ENCODE results near the gene C2.

C2 gene

DNA sequence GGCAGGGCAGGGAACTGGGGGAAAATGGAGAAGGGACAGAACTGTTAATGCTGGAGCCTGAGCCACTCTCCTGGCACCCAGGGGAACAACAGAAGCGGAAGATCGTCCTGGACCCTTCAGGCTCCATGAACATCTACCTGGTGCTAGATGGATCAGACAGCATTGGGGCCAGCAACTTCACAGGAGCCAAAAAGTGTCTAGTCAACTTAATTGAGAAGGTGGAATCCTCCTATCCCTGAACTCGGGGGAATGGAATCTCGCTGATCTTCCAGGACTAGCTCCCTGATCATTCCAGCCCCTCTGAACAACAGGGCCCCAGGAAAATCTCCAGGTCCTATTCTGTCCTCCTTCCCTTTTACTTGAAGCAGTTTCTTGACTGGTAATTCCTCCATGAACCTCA, 20.3 kb downstream of the C2 start:
- no peak for DNase-seq (ENCODE audit: low spot score in 2 of 2)
- in situ Hi-C loops (cut with MboI; ENCODE audit: low sequenced_read_pairs), result no loop called here
- Histone ChIP-seq H3K9me3 (no peaks in the 10 kb centered on the region), H3K4me1 (no peaks in the 10 kb centered on the region), H3K27me3 (ENCODE audit: low read depth) (peaks cover 14% of the 10 kb centered on the region), H3K4me3 (no peak overlapping the region), H3K36me3 (replicated peaks) (peaks cover 18% of the 10 kb centered on the region)

- H3K36me3 ChIP-seq (replicated peaks), result peaks cover 22% of the 10 kb centered on the region
- no peaks in the 10 kb centered on the region for H3K4me1 ChIP-seq
- in situ Hi-C loops (cut with MboI; ENCODE audit: low sequenced_read_pairs), result no loop called here
- H3K4me3 ChIP-seq, result no peak overlapping the region
- H3K9me3 ChIP-seq, result no peaks in the 10 kb centered on the region
- H3K27me3 ChIP-seq (ENCODE audit: low read depth), result peaks cover 10% of the 10 kb centered on the region
- no peak for DNase-seq (ENCODE audit: low spot score in 2 of 2)
Observed at GRCh38 chr6:31948306-31948705, 20.8 kb downstream of the C2 start.

- Histone ChIP-seq H3K27me3 (ENCODE audit: low read depth) (peaks cover 4% of the 10 kb centered on the region; the same call in 1 of the 2 replicates), H3K36me3 (replicated peaks) (peaks cover 28% of the 10 kb centered on the region), H3K9me3 (no peaks in the 10 kb centered on the region), H3K4me3 (no peak overlapping the region), H3K4me1 (no peaks in the 10 kb centered on the region)
- no peak for DNase-seq (ENCODE audit: low spot score in 2 of 2)
- in situ Hi-C loops (cut with MboI; ENCODE audit: low sequenced_read_pairs), result no loop called here
Observed at GRCh38 chr6:31948753-31949413, 21.4 kb downstream of the C2 start.

DNA sequence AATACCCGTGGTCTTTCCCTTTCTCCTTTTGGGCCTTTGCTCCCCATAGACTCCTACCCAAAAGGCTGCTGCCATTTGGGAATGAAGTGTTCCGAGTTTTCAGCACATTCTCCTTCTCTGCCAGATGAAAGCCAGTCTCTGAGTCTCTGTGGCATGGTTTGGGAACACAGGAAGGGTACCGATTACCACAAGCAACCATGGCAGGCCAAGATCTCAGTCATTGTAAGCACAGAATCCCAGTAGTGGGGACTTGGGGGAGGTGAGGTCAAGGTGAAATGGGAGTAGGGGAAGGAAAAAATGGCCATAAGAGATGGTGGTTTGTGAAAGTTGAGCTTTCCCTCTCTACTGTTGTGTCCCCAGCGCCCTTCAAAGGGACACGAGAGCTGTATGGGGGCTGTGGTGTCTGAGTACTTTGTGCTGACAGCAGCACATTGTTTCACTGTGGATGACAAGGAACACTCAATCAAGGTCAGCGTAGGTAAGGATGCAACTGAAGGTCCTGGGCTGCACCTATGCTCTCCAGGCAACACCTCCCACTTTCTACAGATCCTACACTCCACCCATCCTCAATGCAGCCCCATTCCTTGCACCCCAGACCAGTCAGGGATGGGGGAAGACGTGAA, 22.5 kb downstream of the C2 start:
- Histone ChIP-seq H3K9me3 (no peaks in the 10 kb centered on the region), H3K27me3 (ENCODE audit: low read depth) (no peaks in the 10 kb centered on the region), H3K36me3 (replicated peaks) (peaks cover 40% of the 10 kb centered on the region), H3K4me3 (no peak overlapping the region), H3K4me1 (no peaks in the 10 kb centered on the region)
- in situ Hi-C loops (cut with MboI; ENCODE audit: low sequenced_read_pairs), result loop anchor here (5.0 kb wide), 1 partner anchor 43 kb away; no protein-coding TSS in a partner anchor
- DNase-seq (ENCODE audit: low spot score in 2 of 2), result no peak

DNA sequence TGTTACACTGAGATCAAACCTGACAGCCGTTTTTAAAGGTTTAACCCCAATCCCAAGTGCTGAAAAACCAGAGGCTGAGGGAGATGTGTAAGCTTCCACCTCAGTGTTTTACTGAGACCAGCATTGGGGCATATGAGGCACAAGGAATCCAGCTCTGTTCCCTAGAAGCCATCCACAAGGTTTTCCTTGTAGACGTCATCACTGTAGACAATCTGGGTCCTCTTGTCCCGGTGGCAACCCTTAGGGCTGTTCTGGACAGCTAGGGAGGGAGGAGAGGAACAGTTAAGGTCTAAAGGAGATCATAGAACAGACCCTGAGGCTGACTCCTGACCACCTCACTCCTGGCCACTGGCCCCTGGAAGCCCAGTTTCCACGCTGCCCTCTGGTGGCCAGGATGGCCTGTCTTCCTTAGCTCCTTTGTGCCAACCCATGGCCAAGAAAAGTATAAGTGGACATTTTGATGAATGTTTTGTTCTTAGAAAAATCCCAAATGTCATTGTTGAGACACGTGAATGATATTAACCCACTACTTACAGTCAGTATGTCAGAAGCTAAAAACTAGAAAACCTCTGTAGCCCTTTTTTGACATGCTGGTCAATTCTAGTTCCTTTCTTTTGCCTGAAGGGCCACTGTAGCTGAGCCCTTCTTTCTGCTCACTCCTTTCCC, 24.8 kb downstream of the C2 start:
- DNase-seq (ENCODE audit: low spot score in 2 of 2), result peak; percentile 28 to 62
- H3K9me3 ChIP-seq, result no peaks in the 10 kb centered on the region
- H3K27me3 ChIP-seq (ENCODE audit: low read depth), result no peaks in the 10 kb centered on the region
- peaks cover 55% of the 10 kb centered on the region for H3K36me3 ChIP-seq (replicated peaks)
- H3K4me3 ChIP-seq, result no peak overlapping the region
- in situ Hi-C loops (cut with MboI; ENCODE audit: low sequenced_read_pairs), result loop anchor here (5.0 kb wide), 1 partner anchor 45 kb away; no protein-coding TSS in a partner anchor
- no peaks in the 10 kb centered on the region for H3K4me1 ChIP-seq

DNA sequence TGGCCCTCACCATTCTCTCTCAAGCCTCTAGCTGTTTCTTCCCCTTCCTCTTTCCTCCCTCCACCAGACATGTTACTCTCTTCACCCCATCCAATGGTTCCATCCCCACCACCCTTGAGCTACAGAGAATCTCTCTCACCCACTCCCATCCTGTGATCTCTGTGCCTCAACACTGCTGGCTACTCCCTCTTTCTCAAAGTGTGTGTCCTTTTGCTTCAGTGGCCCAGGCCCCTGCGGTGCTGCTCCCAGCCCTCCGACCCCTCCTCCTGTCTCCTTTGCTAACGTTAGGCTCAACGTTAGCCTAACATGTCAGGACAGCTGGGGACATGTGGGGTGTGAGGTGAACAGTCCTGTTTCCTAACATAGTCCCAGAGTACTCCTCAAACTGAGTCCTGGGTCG, 25.4 kb downstream of the C2 start:
- no peak for DNase-seq (ENCODE audit: low spot score in 2 of 2)
- H3K9me3 ChIP-seq, result no peaks in the 10 kb centered on the region
- H3K4me1 ChIP-seq, result peaks cover 4% of the 10 kb centered on the region
- peaks cover 58% of the 10 kb centered on the region for H3K36me3 ChIP-seq (replicated peaks)
- H3K27me3 ChIP-seq (ENCODE audit: low read depth), result no peaks in the 10 kb centered on the region
- in situ Hi-C loops (cut with MboI; ENCODE audit: low sequenced_read_pairs), result loop anchor here (5.0 kb wide), 1 partner anchor 46 kb away; no protein-coding TSS in a partner anchor
- no peak overlapping the region for H3K4me3 ChIP-seq

- H3K27me3 ChIP-seq (ENCODE audit: low read depth), result no peaks in the 10 kb centered on the region
- peaks cover 59% of the 10 kb centered on the region for H3K36me3 ChIP-seq (replicated peaks)
- H3K4me3 ChIP-seq, result no peak overlapping the region
- peaks cover 9% of the 10 kb centered on the region for H3K4me1 ChIP-seq
- in situ Hi-C loops (cut with MboI; ENCODE audit: low sequenced_read_pairs), result loop anchor here (5.0 kb wide), 1 partner anchor 47 kb away; no protein-coding TSS in a partner anchor
- no peak for DNase-seq (ENCODE audit: low spot score in 2 of 2)
- no peaks in the 10 kb centered on the region for H3K9me3 ChIP-seq
Observed at GRCh38 chr6:31954511-31954910, 27.0 kb downstream of the C2 start.

DNA sequence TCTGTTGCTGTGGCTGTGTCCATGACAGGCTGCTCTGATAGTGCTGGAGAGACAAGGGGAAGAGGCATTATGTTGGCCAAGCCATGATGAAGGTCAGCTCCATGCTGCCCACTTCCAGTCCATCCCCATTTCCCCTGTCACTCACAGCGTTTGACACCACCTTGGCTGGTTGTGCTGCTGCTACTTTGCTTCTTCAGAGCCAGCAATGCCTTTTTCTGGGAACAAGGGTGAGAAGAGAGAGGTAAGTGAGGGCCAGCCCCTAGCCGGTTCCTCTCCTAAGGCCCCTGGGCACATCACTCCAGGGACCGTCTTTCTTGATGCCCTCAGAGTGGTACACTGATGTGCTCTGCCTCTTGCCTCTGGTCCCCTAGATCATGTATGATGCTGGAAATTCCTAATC, 29.3 kb downstream of the C2 start:
- Histone ChIP-seq H3K4me3 (no peak overlapping the region), H3K9me3 (no peaks in the 10 kb centered on the region), H3K36me3 (replicated peaks) (peaks cover 68% of the 10 kb centered on the region), H3K27me3 (ENCODE audit: low read depth) (no peaks in the 10 kb centered on the region), H3K4me1 (peaks cover 11% of the 10 kb centered on the region)
- DNase-seq (ENCODE audit: low spot score in 2 of 2), result no peak
- in situ Hi-C loops (cut with MboI; ENCODE audit: low sequenced_read_pairs), result no loop called here

DNA sequence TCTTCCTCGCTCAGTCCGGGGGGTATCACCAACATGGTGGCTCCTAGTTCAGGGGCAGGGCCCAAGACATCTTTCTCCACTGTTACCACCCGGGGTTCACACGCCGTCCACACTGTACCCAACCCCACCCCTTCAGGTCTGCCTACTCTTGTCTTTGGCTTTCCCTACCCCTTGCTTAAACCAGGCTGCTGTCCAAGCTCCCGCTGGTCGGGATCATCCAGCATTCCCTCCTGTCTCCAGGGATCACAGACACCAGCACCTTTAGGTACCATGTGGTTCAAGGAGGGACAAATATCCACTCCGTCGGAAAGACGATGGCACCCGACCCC, 30.9 kb downstream of the C2 start:
- Histone ChIP-seq H3K9me3 (no peaks in the 10 kb centered on the region), H3K36me3 (replicated peaks) (peaks cover 62% of the 10 kb centered on the region), H3K4me3 (peak overlapping the region; percentile 88), H3K4me1 (peaks cover 11% of the 10 kb centered on the region), H3K27me3 (ENCODE audit: low read depth) (no peaks in the 10 kb centered on the region)
- in situ Hi-C loops (cut with MboI; ENCODE audit: low sequenced_read_pairs), result no loop called here
- DNase-seq (ENCODE audit: low spot score in 2 of 2), result no peak

GRCh38 chr6:31958741-31959739, 31.5 kb downstream of the C2 start, which contains the start of the genes NELFE and SKIC2:
TSS of gene NELFE (minus strand) at chr6:31958971. CDS start at chr6:31958446, 525 bp downstream.
TSS of gene SKIC2 (plus strand) at chr6:31959175. CDS start at chr6:31959193, 18 bp downstream.
- H3K4me3 ChIP-seq, result peak within 1 kb of the TSS; percentile 88
- no peaks in the 10 kb centered on the region for H3K9me3 ChIP-seq
- in situ Hi-C loops (cut with MboI; ENCODE audit: low sequenced_read_pairs), result no loop called here
- H3K27me3 ChIP-seq (ENCODE audit: low read depth), result no peaks in the 10 kb centered on the region
- peaks cover 59% of the 10 kb centered on the region for H3K36me3 ChIP-seq (replicated peaks)
- peaks cover 11% of the 10 kb centered on the region for H3K4me1 ChIP-seq
- peak; percentile 92 to 98 for DNase-seq (ENCODE audit: low spot score in 2 of 2)

GRCh38 chr6:31961616-31962015, 34.1 kb downstream of the C2 start:
- Histone ChIP-seq H3K27me3 (ENCODE audit: low read depth) (no peaks in the 10 kb centered on the region), H3K9me3 (no peaks in the 10 kb centered on the region), H3K4me3 (no peak overlapping the region), H3K36me3 (replicated peaks) (peaks cover 56% of the 10 kb centered on the region), H3K4me1 (peaks cover 11% of the 10 kb centered on the region)
- DNase-seq (ENCODE audit: low spot score in 2 of 2), result no peak
- in situ Hi-C loops (cut with MboI; ENCODE audit: low sequenced_read_pairs), result loop anchor here (10.0 kb wide), 1 partner anchor 297 kb away; the partner anchor contains the start of genes C6orf47, CSNK2B, GPANK1 and LY6G5B

GRCh38 chr6:31963921-31964320, 36.4 kb downstream of the C2 start:
- in situ Hi-C loops (cut with MboI; ENCODE audit: low sequenced_read_pairs), result loop anchor here (10.0 kb wide), 1 partner anchor 299 kb away; the partner anchor contains the start of genes C6orf47, CSNK2B, GPANK1 and LY6G5B
- no peak for DNase-seq (ENCODE audit: low spot score in 2 of 2)
- Histone ChIP-seq H3K4me3 (no peak overlapping the region), H3K9me3 (no peaks in the 10 kb centered on the region), H3K4me1 (peaks cover 5% of the 10 kb centered on the region), H3K27me3 (ENCODE audit: low read depth) (no peaks in the 10 kb centered on the region), H3K36me3 (replicated peaks) (peaks cover 68% of the 10 kb centered on the region)

DNA sequence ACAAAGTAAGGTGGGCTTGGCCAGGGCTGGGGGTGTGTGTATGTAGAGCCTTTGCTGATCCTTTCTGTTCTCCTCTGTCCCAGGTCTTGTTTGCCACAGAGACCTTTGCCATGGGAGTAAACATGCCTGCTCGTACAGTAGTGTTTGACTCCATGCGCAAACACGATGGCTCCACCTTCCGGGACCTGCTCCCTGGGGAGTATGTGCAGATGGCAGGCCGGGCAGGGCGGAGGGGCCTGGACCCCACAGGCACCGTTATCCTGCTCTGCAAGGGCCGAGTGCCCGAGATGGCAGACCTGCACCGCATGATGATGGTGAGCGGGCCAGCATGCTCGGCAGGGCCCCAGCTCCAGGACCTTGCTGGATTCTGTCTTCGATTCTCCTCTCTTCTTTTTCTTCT, 38.2 kb downstream of the C2 start:
- DNase-seq (ENCODE audit: low spot score in 2 of 2), result no peak
- Histone ChIP-seq H3K4me1 (peaks cover under 1% of the 10 kb centered on the region; the same call in 1 of the 2 replicates), H3K36me3 (replicated peaks) (peaks cover 79% of the 10 kb centered on the region), H3K27me3 (ENCODE audit: low read depth) (no peaks in the 10 kb centered on the region), H3K9me3 (no peaks in the 10 kb centered on the region), H3K4me3 (no peak overlapping the region)
- in situ Hi-C loops (cut with MboI; ENCODE audit: low sequenced_read_pairs), result loop anchor here (10.0 kb wide), 1 partner anchor 301 kb away; the partner anchor contains the start of genes C6orf47, CSNK2B, GPANK1 and LY6G5B
